Fibroblast of the conjunctiva (primary cell): ENCODE measurements around the gene KIF25.
"Not testable (repeated sequence)": the region's sequence is repeated elsewhere in the genome, so short reads cannot be mapped to it uniquely, and the experiment has no call there.

ENCODE experiments used
- DNase-seq: peaks from one replicate; pipeline ENCODE4 v3.0.0-alpha.2; 2010; ENCODE audit warnings: low read depth

The KIF25 gene

GRCh38 chr6:167995731-167996151 lies 1.7 kb upstream of the KIF25 start:
- DNase-seq: no peak

- DNase-seq: no peak
Observed at GRCh38 chr6:167996424-167997199, 859 bp upstream of the KIF25 start.

- DNase-seq: no peak
Observed at GRCh38 chr6:167998215-167998614, 744 bp downstream of the KIF25 start.

- DNase-seq: no peak
Observed at GRCh38 chr6:168000198-168001028, 2.9 kb downstream of the KIF25 start.

- no peak for DNase-seq
Observed at GRCh38 chr6:168001029-168001332, 3.5 kb downstream of the KIF25 start.

DNA sequence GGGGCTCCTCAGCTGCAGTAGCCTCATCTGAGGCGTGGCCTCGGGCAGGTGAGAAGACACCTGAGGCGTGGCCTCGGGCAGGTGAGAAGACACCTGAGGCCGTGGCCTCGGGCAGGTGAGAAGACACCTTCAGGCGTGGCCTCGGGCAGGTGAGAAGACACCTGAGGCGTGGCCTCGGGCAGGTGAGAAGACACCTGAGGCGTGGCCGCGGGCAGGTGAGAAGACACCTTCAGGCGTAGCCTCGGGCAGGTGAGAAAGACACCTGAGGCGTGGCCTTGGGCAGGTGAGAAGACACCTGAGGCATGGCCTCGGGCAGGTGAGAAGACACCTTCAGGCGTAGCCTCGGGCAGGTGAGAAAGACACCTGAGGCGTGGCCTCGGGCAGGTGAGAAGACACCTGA lies 4.0 kb downstream of the KIF25 start:
- DNase-seq: not testable (repeated sequence)

DNA sequence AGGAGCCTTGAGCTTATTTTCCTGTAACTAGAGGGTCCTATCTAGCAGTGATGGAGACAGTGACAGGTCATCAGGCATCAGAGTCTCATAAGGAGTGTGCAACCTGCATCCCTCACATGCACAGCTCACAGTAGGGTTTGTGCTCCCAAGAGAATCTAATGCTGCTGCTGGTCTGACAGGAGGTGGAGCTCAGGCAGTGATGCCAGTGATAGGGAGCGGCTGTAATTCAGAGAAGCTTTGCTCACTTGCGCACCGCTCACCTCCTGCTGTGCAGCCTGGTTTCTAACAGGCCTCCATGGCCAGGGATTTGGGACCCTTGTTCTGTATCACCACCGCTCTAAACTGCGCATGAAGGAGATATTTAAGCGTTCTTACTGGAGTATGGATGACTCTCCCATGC lies 5.3 kb downstream of the KIF25 start:
- no peak for DNase-seq

GRCh38 chr6:168004023-168004422 lies 6.6 kb downstream of the KIF25 start:
- no peak for DNase-seq

DNA sequence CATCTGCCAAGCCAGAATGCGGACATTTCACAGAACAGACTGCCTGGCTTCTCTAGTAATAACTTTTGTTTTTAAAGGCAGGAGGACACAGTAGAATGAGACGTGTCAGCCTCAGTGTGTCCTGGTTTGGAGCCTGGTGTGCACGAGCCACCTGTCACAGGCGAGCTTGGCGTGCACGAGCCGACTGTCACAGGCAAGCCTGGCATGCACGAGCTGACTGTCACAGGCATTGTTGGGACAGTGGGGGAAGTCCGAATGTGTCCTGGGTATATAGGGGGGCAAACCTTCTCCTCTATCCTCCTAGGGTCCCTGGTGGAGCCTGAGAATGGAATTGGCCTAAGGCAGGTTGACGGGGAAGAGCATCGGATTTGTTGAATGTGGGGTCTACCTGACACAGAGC lies 7.5 kb downstream of the KIF25 start:
- DNase-seq: no peak

DNA sequence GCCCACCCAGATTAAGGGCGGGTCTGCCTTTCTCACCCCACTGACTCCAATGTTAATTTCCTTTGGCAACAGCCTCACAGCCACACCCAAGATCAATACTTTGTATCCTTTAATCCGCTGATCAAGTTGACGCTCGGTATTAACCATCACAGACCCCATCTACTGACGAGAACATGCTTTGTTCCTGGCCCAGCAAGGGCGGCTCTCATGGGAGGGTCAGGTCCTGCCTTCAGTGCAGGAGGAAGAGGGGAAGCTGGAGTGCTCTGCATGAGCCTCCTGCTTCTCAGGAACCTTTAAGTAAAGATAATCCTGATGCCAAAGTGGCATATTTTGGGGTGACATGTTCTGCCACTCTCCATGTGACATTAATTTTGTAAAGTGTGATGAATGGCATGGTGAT lies 8.3 kb downstream of the KIF25 start:
- DNase-seq: no peak

DNA sequence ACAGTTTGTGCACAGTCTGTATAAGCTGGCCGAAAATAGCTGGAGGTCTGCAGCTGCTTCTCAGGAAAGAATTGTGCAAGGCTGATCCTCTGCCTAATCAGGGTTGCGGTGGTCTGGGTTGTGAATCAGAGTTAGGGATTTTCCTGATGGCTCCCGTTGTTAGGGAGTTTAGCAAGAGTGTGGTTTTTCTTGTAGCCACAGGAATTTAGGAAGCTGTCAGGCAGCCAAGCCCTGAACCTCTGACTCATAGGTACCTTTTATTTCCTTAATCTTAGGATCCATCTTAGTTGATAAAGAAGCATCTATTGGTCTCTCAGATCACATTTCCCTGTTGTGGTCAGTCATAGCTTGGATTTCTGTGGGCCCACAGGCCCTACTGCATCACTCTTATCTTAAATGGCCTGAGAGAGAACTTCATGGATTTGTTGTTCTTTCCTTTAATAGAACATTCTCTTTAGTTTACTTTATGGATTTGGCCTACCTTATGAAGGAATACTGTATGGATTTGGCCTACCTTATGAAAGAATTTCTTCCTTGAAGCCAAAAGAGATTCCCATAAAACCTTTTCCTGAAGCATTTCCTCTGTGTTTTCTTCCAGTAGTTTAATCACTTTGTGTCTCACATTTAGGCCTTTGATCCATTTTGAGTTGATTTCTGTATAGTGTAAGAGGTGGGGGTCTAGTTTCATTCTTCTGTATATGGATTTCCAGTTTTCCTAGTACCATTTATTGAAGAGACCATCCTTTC lies 10.3 kb downstream of the KIF25 start:
- peak; percentile 91 for DNase-seq

DNA sequence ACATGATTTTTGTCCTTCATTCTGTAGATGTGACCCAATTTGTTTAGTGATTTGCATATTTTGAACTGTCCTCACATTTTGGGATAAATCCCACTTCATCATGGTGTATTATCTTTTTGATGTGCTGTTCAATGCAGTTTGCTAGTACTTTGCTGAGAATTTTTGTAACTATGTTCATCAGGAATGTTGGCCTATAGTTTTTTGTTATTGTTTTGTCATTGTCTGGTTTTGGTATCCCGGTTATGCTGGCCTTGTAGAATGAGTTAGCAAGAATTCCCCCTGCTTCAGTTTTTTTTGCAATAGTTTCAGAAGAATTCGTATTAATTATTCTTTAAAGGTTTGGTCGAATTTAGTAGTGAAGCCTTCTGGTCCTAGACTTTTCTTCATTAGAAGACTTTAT lies 11.9 kb downstream of the KIF25 start:
- no peak for DNase-seq

- no peak for DNase-seq
Observed at GRCh38 chr6:168011291-168011690, 13.8 kb downstream of the KIF25 start.

DNA sequence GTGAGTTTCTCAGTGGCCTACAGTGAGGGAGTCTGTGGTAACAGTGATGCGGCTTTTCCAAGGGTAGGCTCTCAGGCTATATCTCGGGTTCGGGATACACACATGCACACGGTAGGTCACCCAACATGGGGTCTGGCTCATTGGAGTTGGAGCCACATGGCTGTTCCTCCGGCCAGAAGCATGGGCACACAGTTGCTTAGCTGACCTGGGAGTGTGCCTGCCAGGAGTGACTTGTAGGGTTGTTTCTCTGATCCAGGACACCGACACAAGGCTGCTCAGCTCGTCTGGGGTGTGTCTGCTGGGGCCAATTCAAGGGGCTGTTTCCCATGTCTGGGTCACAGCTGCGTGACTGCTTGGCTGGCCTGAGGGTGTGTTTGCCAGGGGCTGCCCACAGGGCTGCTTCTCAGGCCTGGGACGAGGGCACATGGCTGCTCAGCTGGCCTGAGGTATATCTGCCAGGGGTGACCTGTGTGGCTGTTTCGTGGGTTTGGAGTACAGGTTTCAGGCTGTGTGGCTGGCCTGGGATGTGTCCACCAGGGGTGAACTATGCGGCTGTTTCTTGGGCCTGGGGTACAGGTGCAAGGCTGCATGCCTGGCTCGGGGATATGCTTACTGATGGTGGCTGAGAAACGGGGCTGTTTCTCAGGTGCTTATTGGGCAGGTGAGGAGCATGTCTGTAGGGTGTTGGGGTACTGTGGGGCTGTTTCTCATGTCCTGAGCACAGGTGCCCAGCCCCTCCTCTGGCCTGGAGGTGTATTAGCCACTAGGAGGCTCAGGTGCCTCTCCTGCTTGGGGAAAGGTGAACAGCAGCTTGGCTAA lies 15.2 kb downstream of the KIF25 start:
- no peak for DNase-seq

GRCh38 chr6:168013250-168013915 lies 15.9 kb downstream of the KIF25 start:
- DNase-seq: no peak

DNA sequence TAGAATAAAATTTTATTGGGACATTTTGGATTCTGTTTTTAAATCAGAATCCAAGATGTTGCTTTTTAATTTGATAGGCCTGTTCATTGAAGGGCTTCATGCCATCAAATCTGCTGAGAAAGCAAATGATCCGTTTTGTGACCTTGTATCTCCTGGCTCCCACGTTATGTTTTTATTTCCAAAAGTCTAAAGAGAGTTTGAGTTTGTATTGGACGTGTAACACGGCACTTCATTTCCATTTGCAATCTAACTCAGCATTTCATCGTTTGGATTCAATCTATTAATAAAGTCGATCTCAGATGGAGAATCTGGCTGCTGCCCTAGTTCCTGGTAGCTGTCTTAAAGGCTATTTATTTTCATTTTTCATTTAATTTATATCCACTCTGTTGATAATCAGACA lies 17.0 kb downstream of the KIF25 start:
- no peak for DNase-seq

GRCh38 chr6:168015009-168015408 lies 17.5 kb downstream of the KIF25 start:
- DNase-seq: no peak

DNA sequence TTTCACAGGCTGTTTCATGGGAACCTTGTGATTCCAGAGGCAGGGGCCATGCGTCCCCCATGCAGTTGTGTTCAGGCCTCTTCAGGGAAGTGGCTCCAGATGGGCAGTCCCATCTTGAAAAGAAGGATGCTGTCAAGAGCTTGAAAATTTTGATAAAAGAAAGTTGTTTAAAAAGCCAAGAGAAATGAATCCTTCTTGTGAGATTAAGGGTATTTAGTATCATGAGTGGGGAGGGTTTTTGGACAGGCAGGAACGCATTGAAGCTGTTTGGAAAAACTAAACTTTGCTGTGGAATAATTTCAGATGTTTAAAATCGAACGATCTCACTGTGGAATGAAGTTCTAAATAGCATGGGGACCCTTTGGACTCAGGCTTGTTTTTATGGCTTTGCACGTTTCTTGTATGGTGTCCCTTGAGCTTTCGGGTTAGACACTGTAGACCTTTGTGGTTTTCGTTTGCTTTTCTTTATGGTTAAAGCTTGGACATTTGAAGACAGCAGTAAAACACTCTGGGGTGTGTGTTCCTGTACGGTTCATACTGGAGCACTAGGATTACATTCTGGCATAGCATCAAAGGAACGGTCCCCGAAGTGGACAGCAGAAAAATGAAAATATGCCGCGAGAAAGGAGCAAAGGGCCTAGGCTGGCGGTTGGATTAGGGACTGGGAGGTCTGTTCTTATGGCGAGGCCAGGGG lies 18.2 kb downstream of the KIF25 start:
- DNase-seq: no peak

GRCh38 chr6:168016176-168016620 lies 18.7 kb downstream of the KIF25 start:
- no peak for DNase-seq

- DNase-seq: no peak
Observed at GRCh38 chr6:168016721-168017525, 19.5 kb downstream of the KIF25 start.
